ENCODE results near the gene RGR.

RGR gene

GRCh38 chr10:84258034-84258695 is 13.3 kb downstream of the RGR start:
- TF ChIP-seq GATA2 (IDR thresholded peaks at IDR 0.05; ENCODE audit: low read depth, low read length) (peak; percentile 65; the same call in 1 of the 2 replicates), GATA3 (IDR thresholded peaks at IDR 0.05; ENCODE audit: low read depth, low read length) (no peak)

GRCh38 chr10:84261236-84261915 is 16.5 kb downstream of the RGR start:
- TF ChIP-seq GATA3 (IDR thresholded peaks at IDR 0.05; ENCODE audit: low read depth, low read length) (no peak), GATA2 (IDR thresholded peaks at IDR 0.05; ENCODE audit: low read depth, low read length) (no peak)

GRCh38 chr10:84262190-84262956 is 17.5 kb downstream of the RGR start:
- TF ChIP-seq GATA2 (IDR thresholded peaks at IDR 0.05; ENCODE audit: low read depth, low read length) = no peak
- TF ChIP-seq GATA3 (IDR thresholded peaks at IDR 0.05; ENCODE audit: low read depth, low read length) = no peak

- no peak for TF ChIP-seq GATA3 (IDR thresholded peaks at IDR 0.05; ENCODE audit: low read depth, low read length)
- no peak for TF ChIP-seq GATA2 (IDR thresholded peaks at IDR 0.05; ENCODE audit: low read depth, low read length)
Observed at GRCh38 chr10:84263716-84264115, 18.9 kb downstream of the RGR start.

GRCh38 chr10:84264611-84265141 is 19.8 kb downstream of the RGR start:
- TF ChIP-seq GATA2 (IDR thresholded peaks at IDR 0.05; ENCODE audit: low read depth, low read length) (no peak), GATA3 (IDR thresholded peaks at IDR 0.05; ENCODE audit: low read depth, low read length) (no peak)

GRCh38 chr10:84265418-84265817 is 20.6 kb downstream of the RGR start:
- TF ChIP-seq GATA3 (IDR thresholded peaks at IDR 0.05; ENCODE audit: low read depth, low read length) (no peak), GATA2 (IDR thresholded peaks at IDR 0.05; ENCODE audit: low read depth, low read length) (no peak)

GRCh38 chr10:84267503-84268126 is 22.8 kb downstream of the RGR start:
- no peak for TF ChIP-seq GATA3 (IDR thresholded peaks at IDR 0.05; ENCODE audit: low read depth, low read length)
- no peak for TF ChIP-seq GATA2 (IDR thresholded peaks at IDR 0.05; ENCODE audit: low read depth, low read length)

- TF ChIP-seq GATA3 (IDR thresholded peaks at IDR 0.05; ENCODE audit: low read depth, low read length) = no peak
- TF ChIP-seq GATA2 (IDR thresholded peaks at IDR 0.05; ENCODE audit: low read depth, low read length) = no peak
Observed at GRCh38 chr10:84269162-84269561, 24.3 kb downstream of the RGR start.

- TF ChIP-seq GATA2 (IDR thresholded peaks at IDR 0.05; ENCODE audit: low read depth, low read length) = no peak
- no peak for TF ChIP-seq GATA3 (IDR thresholded peaks at IDR 0.05; ENCODE audit: low read depth, low read length)
Observed at GRCh38 chr10:84269773-84270172, 24.9 kb downstream of the RGR start.

GRCh38 chr10:84270708-84271107 is 25.9 kb downstream of the RGR start:
- TF ChIP-seq GATA3 (IDR thresholded peaks at IDR 0.05; ENCODE audit: low read depth, low read length) = no peak
- no peak for TF ChIP-seq GATA2 (IDR thresholded peaks at IDR 0.05; ENCODE audit: low read depth, low read length)

GRCh38 chr10:84286695-84287094 is 41.8 kb downstream of the RGR start:
- TF ChIP-seq GATA3 (IDR thresholded peaks at IDR 0.05; ENCODE audit: low read depth, low read length) (no peak), GATA2 (IDR thresholded peaks at IDR 0.05; ENCODE audit: low read depth, low read length) (no peak)

GRCh38 chr10:84288151-84288550 is 43.3 kb downstream of the RGR start:
- no peak for TF ChIP-seq GATA3 (IDR thresholded peaks at IDR 0.05; ENCODE audit: low read depth, low read length)
- no peak for TF ChIP-seq GATA2 (IDR thresholded peaks at IDR 0.05; ENCODE audit: low read depth, low read length)

GRCh38 chr10:84289521-84290200 is 44.8 kb downstream of the RGR start:
- TF ChIP-seq GATA3 (IDR thresholded peaks at IDR 0.05; ENCODE audit: low read depth, low read length) (no peak), GATA2 (IDR thresholded peaks at IDR 0.05; ENCODE audit: low read depth, low read length) (no peak)

Data from SH-SY5Y (cell line).